A549 treated with Hydrocortisone at 1 μM for 4 hours (cell line): ENCODE data around the gene ANKK1. TPM values are rescaled to one million over a fixed set of nuclear protein-coding genes. Genes with fewer than 3 reads are reported as not detected.

Experiments
- total RNA-seq: library from RNA; stranded (reverse); fragments of 200-300 nt; extraction: Qiagen RNA extraction; gene quantifications from 5 replicates; pipeline ENCODE4 v1.2.3, GENCODE V29; 2022

ANKK1 gene, protein sequence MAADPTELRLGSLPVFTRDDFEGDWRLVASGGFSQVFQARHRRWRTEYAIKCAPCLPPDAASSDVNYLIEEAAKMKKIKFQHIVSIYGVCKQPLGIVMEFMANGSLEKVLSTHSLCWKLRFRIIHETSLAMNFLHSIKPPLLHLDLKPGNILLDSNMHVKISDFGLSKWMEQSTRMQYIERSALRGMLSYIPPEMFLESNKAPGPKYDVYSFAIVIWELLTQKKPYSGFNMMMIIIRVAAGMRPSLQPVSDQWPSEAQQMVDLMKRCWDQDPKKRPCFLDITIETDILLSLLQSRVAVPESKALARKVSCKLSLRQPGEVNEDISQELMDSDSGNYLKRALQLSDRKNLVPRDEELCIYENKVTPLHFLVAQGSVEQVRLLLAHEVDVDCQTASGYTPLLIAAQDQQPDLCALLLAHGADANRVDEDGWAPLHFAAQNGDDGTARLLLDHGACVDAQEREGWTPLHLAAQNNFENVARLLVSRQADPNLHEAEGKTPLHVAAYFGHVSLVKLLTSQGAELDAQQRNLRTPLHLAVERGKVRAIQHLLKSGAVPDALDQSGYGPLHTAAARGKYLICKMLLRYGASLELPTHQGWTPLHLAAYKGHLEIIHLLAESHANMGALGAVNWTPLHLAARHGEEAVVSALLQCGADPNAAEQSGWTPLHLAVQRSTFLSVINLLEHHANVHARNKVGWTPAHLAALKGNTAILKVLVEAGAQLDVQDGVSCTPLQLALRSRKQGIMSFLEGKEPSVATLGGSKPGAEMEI
- total RNA-seq, result 0.03 to 0.11 TPM (median 0.05 TPM) in 3 of 5 replicates, not detected in the others

DNA sequence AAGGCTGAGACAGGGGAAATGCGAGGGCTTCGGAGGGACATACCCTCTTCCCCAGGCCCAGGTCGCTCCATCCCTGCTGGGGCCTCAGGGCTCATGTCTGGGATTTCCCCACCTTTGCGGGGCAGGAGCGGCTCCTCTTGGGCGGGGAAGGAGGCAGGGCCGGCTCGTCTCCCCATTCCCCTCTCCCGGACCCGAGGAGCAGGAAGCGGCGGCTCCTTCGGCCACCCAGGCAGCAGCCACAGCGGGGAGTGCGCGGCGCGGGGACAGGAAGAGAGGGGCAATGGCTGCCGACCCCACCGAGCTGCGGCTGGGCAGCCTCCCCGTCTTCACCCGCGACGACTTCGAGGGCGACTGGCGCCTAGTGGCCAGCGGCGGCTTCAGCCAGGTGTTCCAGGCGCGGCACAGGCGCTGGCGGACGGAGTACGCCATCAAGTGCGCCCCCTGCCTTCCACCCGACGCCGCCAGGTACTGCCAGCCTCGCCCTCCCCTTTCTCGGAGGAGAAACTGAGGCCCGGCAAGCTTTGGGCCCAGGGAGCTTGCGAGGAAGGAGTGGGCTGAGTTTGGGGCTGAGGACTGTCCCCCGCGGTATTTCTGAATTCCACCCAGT, at the start of gene ANKK1:
TSS of gene ANKK1 (plus strand) at position 175 of the 607 bp plus-strand sequence. CDS start at position 281, 106 bp downstream.

Other genes with a start within 250 kb of the ANKK1 start
- gene TTC12, start 73.2 kb upstream of the ANKK1 start, total RNA-seq, result 4.5 to 8.5 TPM (median 4.9 TPM) in 5 replicates
- 0.15 TPM in 1 of 5 replicates, not detected in the others for gene DRD2, start 87.6 kb downstream of the ANKK1 start, total RNA-seq